ENCODE measurements around the gene PYGL.
"Not testable (repeated sequence)": the region's sequence is repeated elsewhere in the genome, so short reads cannot be mapped to it uniquely, and the experiment has no call there.

Gene PYGL

DNA sequence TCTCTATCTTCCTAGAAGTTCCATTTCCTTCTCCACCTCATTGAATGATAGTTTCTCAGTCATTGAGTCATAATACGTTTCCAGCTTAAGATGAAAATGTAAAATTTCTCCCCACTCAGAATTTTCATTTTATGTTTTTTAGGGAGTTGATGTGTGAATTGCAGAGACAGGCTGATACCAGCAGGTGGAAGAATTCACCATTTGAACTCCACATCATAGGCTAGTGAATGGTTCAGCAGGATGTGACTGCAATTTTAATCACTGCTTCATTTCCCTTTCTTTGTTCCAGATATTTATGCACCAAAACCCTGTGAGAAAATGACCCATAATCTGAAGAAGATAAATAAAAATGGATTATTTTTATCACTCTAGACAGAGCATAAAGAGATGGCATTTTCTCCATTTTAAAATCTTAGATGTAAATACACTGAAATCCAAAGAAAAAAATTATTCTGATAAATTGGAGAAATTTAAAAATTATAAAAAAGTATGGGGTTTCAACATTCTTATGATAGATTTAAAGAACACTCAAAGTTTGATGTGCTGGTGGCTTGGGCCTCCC lies 10.6 kb upstream of the PYGL start:
- no peak for DNase-seq (ENCODE audit: low read depth in 2 of 2)

DNA sequence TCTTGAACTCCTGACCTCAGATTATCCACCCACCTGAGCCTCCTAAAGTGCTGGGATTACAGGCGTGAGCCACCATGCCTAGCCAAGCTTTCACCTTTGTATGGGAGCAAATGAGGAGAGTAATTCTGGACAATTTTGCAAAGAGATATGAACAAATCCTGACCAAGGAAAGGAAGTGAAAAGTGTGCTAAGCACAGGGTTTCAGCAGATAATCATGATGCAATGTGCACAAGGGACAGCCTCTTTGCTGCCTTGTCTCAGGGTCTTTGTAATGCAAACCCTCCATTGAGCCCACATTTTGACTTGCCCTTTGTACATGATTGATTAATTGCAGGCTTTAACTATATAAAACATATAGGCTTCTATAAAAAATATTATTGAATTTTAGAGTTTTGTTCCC lies 9.2 kb upstream of the PYGL start:
- no peak for DNase-seq (ENCODE audit: low read depth in 2 of 2)

DNA sequence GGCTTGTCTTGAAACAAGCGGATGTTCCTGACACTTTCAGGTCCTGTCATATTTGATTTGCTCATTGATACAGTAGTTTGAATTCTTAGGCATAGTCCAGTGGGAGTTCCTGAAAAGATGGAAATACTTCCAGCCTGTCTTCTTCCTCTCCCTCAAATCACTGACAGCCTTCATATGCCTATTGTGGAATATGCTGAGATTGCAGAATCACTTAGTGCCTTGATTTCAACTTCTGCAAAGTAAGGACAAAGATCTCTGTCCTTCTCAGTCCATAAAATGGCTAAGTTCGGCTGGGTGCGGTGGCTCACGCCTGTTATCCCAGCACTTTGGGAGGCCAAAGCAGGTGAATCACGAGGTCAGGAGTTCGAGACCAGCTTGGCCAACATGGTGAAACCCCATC lies 6.7 kb upstream of the PYGL start:
- no peak for DNase-seq (ENCODE audit: low read depth in 2 of 2)

DNA sequence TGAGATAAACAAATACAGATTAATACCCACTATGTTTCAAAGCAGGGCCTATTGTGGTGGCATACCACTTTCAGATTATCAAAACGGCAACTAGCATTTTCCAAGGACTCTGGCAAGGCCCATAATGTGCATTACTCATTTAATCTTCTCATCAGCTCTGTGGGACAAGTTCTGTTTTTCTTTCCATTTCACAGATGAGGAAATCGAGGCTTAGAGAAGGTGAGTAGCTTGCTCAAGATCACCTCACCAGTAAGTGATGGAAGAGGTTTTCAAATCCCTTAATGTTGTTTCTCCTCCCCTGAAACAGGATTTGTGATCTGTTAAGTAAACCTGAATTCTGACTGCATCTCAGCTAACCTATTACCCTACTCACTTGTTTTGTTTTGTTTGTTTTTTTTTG lies 3.9 kb upstream of the PYGL start:
- no peak for DNase-seq (ENCODE audit: low read depth in 2 of 2)

DNA sequence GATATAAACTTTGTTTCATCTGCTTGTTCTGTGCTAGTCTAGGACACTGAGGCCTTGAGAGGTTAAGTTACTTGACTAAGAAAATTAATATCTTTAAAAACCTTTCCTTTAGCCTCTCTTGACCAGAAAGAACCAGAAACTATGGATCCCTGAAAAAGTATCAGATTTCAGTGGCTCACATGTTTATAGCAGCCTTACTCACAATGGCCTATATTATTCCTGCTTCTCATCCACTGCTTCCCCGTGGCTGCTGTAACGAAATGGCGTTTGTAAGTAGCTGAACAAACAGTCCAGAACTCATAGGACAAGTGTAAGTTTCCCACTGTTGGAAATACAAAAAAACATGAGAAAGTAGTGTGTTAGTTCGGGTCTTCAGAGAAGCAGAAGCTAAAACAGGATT lies 3.2 kb upstream of the PYGL start:
- DNase-seq (ENCODE audit: low read depth in 2 of 2) = no peak

DNA sequence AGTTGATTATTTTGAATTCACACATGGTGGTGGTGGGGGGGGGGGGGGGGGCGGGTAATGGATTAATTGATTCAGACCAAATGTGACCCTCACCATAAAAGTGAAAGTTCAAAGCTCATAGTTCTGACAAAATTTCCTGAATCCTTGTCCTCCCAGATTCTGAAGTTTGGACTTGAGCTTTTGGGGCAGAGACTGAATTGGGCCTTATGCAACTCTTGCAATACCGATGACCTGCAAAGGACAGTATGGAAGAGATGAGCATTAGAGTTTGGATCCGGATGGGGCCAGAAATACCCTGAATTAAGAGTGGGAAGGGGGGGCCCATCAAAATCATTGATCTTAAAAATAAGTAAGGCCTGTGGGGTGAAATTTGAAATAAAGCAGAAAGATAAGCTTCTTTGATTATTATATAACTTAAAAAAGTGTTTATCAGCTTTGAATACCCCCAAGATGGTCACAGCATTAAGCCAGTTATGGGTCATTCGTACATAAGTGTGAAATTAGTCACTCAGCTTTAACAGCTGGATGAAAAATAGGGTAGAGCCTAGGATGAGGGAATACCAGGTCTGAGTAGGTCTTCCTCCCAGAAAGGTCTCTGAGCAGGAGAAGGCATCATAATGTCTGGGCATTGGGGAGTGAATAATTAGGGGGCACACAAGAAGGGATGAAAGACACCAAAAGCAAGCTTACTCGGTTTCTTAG lies 2.1 kb upstream of the PYGL start:
- no peak for DNase-seq (ENCODE audit: low read depth in 2 of 2)

DNA sequence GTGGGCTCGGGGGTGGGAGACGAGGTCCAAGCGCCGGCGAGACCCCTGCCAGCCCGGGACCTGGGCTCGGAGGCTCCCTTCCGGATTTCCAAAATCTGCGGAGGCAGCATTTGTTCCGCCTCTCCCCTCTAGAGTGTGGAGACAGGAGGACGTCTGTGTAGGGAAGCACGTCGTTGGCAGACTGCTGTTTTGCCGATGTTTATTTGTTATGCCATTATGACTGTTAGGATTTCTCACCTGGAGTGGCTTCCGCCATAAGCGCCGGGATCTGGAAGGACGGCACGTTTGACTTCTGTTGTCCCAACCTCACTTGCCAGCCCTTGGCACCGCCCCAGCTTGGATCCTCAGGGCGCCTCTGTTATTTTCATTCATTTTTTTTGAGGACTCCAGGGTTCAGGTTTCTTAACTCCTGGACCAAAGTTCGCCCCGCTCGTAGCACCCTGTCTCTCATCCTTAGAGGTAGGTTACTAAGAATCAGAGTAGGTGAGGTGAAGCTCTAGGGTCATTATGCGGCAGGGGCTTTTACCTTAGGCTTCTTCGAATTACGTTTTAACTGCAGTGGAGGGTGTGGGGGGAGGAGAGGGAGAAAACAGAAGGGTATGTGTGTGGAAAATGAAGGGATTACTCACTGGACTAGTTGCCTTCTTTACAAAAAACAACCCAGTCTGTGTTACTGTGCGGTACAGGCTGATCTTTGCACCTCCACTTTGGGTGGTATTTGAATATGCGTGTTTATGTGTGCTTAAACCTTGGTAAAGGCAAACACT lies 547 bp upstream of the PYGL start:
- DNase-seq (ENCODE audit: low read depth in 2 of 2) = no peak

GRCh38 chr14:50943261-50943942 lies 881 bp downstream of the PYGL start:
- DNase-seq (ENCODE audit: low read depth in 2 of 2) = no peak

GRCh38 chr14:50941638-50942037 lies 2.6 kb downstream of the PYGL start:
- not testable (repeated sequence) for DNase-seq (ENCODE audit: low read depth in 2 of 2)

DNA sequence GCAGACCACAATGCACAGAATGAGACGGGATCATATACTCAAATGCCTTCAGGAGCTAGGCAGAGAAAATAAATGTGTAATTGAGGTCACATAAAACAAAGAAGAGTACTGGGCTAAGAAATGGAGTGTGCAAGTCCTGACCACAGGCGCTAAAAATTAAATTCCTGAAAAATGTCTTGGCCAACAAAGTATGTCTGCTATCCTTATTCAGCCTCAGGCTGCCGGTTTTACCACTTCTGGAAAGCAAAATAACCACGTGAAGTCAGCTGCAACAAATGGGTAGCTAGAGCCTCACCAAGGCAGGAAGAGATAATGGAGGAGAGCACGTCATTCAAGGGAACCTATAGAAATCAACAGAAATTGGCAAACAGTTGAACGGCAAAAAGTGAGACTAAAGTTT lies 3.1 kb downstream of the PYGL start:
- no peak for DNase-seq (ENCODE audit: low read depth in 2 of 2)

DNA sequence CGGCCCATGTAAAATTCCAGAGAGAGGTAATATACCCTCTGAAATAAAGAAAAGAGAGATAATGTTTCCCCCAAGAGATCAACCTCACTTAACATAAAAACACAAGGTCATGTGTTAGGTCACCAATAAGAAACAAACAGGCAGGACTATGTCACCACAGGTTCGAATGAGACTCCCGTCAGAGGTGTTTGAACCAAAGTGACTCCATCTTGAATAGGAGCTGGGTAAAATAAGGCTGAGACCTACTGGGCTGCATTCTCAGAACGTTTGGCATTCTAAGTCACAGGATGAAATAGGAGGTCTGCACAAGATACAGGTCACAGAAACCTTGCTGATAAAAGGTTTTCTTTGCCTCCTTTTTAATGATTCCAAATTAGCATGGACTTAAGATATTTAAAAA lies 6.5 kb downstream of the PYGL start:
- no peak for DNase-seq (ENCODE audit: low read depth in 2 of 2)

DNA sequence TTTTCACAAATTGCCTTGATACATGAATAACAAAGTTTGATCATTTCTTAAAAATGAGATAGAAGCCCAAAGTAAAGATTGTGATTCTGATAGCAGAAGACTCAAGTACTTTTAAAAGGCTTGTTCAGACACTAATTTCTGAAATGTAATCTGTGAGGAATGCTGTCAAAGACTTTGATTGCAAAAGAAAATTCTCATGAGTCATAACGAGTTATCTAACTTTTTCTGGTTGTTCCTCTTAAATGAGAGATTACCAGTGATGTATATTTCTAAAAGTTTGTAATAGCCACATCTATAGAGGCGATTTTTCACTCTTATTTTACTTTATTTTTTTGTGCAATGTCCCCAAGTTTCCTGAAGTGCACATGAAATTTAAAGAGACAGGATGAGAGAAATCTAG lies 7.0 kb downstream of the PYGL start:
- DNase-seq (ENCODE audit: low read depth in 2 of 2) = no peak

- no peak for DNase-seq (ENCODE audit: low read depth in 2 of 2)
Measured at GRCh38 chr14:50936882-50937281, 7.4 kb downstream of the PYGL start.

- DNase-seq (ENCODE audit: low read depth in 2 of 2) = no peak
Measured at GRCh38 chr14:50936016-50936340, 8.3 kb downstream of the PYGL start.

GRCh38 chr14:50935126-50936015 lies 8.9 kb downstream of the PYGL start:
- no peak for DNase-seq (ENCODE audit: low read depth in 2 of 2)

DNA sequence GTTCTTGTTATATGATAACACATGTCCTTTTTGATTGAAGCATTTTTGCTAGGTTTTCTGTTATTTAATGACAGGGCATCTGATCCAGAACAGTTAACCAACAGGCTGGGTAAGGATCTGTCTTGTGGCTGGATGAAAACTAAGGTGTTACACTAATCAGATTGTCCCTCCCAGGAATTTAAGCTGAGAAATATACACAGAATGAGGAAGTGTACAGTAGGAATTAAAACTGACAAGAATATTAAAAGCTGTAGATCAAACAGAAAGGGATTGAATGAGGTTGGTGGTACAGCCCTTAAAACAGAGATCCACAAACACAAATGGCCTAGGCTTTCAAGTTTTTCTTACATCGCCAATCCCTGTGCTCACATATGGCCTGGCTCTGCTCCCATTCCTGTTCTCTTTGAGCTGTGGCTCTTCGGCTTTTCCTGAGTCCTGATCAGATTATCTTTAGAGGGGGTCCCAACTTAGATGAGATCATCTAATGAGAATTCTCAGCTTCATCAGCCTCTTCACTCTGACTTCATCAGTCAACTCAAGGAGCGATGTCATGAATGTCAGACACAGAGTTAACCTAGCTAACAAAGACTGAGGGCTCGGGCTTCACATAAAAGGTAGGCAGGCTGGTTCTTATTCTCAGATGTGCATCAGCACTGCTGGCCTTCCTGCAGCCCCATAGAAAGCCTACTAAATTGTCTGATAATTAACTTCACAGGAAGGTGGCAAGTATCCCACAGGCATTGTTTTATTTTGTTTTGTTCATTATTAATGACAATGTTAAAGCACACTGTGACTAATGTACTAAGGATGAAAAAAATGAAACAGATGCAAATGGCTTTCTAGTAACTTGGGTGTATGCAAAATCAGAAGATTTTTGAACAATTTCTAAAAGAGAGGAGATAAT lies 11.4 kb downstream of the PYGL start:
- DNase-seq (ENCODE audit: low read depth in 2 of 2) = no peak

DNA sequence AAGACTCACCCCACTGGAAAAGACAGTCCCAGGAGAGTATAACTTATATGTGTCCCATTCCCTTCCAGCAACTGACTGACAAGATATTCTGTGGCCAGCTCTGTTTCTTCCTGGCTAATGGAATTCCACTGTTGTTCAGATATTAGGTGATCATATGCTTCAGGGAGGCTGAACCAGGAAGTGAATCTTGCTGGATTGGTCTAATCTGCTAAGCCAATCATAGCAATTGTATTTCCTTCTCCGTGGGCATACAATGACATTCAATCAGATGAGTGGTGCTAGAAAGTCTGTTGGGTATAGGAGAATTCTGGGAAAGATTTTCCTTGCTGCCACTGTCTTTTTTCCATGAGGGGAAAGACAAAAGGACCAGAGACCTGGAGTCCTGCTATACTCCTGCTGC lies 12.1 kb downstream of the PYGL start:
- DNase-seq (ENCODE audit: low read depth in 2 of 2) = no peak

DNA sequence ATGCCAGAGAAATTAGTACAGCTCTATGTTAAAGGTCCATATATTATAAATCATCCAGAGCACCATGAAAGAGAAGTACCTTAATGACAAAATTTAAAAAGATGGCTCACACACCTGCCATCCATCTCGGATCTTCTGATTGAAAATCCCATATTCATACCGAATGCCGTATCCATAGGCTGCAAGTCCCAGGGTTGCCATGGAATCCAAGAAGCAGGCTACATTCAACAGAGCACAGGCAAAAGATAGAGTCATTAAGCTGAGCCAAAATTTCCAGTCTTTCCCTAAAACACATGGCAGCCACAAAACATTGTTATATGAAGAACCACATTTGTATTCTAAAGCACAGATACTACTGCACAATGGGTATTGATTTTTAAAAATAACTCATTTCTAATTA lies 12.7 kb downstream of the PYGL start:
- DNase-seq (ENCODE audit: low read depth in 2 of 2) = no peak

DNA sequence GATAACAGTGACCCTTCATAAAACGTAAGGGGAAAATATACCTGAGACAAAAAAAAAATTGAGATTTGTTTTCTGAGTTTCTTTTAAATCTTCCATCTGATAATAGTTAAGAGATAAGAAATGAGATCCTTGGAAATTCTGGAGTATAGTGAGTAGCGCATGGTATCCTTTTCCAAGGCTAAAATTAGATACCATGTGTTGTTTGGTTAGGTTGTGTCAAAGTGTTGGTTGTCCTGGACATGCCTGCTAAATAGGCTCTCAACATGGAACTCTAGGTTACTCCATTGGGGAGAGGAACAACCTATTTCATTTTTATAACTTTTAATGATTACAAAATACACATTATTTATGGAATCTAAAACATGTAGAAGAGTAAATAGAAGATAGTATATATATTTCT lies 14.8 kb downstream of the PYGL start:
- no peak for DNase-seq (ENCODE audit: low read depth in 2 of 2)

- DNase-seq (ENCODE audit: low read depth in 2 of 2) = no peak
Measured at GRCh38 chr14:50928002-50928635, 16.2 kb downstream of the PYGL start.
